Measurements from ENCODE around the gene BDKRB2.

Gene BDKRB2

DNA sequence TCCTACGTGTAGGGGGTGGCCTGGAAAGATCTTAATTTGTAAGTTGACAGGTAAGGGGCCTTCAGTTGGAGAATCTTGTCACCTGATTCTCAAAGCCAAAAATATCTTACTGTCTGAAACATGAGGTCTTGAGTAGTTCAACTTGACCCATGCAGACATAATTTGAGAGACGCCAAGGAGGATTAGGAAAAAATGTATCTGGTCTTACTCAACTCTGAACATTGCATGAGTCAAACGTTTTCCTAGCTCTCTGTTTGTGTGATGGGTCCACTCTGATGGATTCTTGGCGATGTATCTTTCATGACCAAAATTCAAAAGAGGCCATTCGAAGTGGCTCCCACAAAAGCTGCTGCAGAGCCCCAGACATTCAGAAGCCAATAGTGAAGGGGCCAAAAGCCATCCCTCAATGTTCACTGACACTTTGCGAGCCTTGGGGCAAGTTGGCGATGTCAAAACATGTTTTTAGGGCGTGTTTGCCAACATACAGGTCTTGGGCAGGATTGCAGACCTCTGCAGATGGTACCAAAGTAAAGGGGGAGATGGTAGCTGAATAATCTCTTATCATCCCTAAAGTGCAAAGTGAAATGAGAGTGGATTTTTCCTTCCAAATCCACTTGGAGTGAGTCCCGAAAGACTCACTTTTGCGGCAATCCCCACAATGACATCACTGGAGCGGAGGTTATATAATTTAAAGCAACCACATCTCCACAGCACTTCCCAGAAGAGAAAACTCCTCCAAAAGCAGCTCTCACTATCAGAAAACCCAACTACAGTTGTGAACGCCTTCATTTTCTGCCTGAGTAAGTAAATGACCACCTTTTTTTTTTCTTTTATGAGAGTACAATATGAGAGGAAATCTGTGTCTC lies 51.1 kb downstream of the BDKRB2 start, which contains the start of gene BDKRB1:
Gene BDKRB1, plus strand, starts transcription at position 710 of the 866 bp plus-strand sequence. CDS start 7,473 bp downstream, outside the sequence.
- H3K4me3 ChIP-seq (ENCODE audit: low read depth, low read length) = no peak within 1 kb of the TSS
- no peaks in the 10 kb centered on the region for H3K27me3 ChIP-seq
- no peaks in the 10 kb centered on the region for H3K9me3 ChIP-seq
- no peaks in the 10 kb centered on the region for H3K36me3 ChIP-seq
- TF ChIP-seq, protein P1, sequence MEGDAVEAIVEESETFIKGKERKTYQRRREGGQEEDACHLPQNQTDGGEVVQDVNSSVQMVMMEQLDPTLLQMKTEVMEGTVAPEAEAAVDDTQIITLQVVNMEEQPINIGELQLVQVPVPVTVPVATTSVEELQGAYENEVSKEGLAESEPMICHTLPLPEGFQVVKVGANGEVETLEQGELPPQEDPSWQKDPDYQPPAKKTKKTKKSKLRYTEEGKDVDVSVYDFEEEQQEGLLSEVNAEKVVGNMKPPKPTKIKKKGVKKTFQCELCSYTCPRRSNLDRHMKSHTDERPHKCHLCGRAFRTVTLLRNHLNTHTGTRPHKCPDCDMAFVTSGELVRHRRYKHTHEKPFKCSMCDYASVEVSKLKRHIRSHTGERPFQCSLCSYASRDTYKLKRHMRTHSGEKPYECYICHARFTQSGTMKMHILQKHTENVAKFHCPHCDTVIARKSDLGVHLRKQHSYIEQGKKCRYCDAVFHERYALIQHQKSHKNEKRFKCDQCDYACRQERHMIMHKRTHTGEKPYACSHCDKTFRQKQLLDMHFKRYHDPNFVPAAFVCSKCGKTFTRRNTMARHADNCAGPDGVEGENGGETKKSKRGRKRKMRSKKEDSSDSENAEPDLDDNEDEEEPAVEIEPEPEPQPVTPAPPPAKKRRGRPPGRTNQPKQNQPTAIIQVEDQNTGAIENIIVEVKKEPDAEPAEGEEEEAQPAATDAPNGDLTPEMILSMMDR (IDR thresholded peaks at IDR 0.05; ENCODE audit: low read depth, low read length) = no peak
- DNase-seq = no peak
- peaks cover 7% of the 10 kb centered on the region for H3K4me1 ChIP-seq

- Histone ChIP-seq H3K9me3 (no peaks in the 10 kb centered on the region), H3K36me3 (no peaks in the 10 kb centered on the region), H3K4me3 (ENCODE audit: low read depth, low read length) (no peak overlapping the region), H3K27me3 (no peaks in the 10 kb centered on the region), H3K4me1 (peaks cover 7% of the 10 kb centered on the region)
- TF ChIP-seq, protein P1 (IDR thresholded peaks at IDR 0.05; ENCODE audit: low read depth, low read length) = peak; percentile 39; the same call in 1 of the 2 replicates
- no peak for DNase-seq
Measured at GRCh38 chr14:96256407-96256806, 51.8 kb downstream of the BDKRB2 start.

DNA sequence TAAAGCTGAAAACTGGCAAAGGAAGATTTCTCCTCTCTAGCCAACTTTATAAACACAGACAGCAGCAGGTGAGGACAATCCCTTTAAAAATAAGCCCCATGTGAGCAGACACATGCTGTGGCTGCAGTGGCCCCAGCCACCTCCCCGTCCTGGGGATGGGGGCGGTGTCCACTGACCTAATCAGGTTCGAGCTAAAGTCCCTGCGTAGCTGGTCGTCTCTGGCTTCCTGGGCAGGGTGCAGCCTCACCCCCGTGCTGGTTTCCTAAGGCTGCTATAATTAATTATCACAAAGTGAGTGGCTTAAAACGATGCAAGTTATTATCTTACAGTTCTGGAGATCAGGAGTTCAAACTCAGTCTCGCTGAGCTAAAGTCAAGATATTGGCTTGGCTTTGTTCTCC lies 52.4 kb downstream of the BDKRB2 start:
- Histone ChIP-seq H3K36me3 (no peaks in the 10 kb centered on the region), H3K27me3 (no peaks in the 10 kb centered on the region), H3K4me1 (peaks cover 7% of the 10 kb centered on the region), H3K9me3 (no peaks in the 10 kb centered on the region), H3K4me3 (ENCODE audit: low read depth, low read length) (no peak overlapping the region)
- no peak for DNase-seq
- TF ChIP-seq, protein P1 (IDR thresholded peaks at IDR 0.05; ENCODE audit: low read depth, low read length) = no peak

DNA sequence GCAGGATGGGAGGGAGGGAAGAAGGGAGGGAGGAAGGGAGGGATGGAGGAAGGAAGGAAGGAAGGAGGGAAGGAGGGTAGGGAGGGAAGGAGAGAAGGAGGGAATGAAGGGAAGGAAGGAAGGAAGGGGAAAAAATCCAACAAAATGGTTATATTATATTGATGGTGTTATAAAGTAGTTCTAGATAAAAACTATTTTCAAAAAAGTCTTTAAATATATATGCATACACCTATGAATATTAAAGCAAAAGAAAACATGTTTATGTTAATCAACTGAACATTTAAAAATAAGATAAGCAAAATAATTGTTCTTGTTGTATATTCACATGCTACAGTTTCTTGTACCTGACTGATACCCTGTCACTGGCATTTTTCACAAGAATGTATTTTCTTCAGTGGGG lies 53.3 kb downstream of the BDKRB2 start:
- TF ChIP-seq, protein P1 (IDR thresholded peaks at IDR 0.05; ENCODE audit: low read depth, low read length) = no peak
- DNase-seq = no peak
- Histone ChIP-seq H3K9me3 (no peaks in the 10 kb centered on the region), H3K4me1 (peaks cover under 1% of the 10 kb centered on the region), H3K36me3 (no peaks in the 10 kb centered on the region), H3K4me3 (ENCODE audit: low read depth, low read length) (no peak overlapping the region), H3K27me3 (no peaks in the 10 kb centered on the region)

DNA sequence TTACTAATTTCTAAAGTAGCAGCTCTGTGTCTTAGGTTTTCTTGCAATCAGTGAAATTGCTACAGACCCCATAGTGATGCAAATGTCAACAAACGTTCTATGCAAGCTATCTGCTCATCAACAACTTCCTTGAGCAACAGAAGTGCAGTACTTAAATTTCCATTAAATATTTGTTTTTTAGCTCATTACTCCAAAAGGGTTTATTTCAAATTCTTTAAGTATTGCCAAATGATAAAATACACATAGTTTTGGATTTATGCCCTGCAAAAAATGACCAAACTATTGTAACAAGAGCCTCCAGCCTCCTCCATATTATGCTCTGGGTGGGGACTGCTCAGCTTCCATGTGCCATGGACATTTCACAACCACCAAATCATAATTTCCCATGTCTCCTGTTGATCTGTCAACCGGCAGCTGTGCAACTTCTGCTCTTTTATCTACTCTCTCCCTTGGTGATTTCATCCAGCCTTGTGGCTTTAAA lies 55.7 kb downstream of the BDKRB2 start:
- no peaks in the 10 kb centered on the region; the same call in none of the 2 replicates for H3K4me1 ChIP-seq
- no peaks in the 10 kb centered on the region for H3K36me3 ChIP-seq
- DNase-seq = no peak
- H3K4me3 ChIP-seq (ENCODE audit: low read depth, low read length) = no peak overlapping the region
- H3K9me3 ChIP-seq = no peaks in the 10 kb centered on the region
- H3K27me3 ChIP-seq = no peaks in the 10 kb centered on the region
- TF ChIP-seq, protein P1 (IDR thresholded peaks at IDR 0.05; ENCODE audit: low read depth, low read length) = no peak

DNA sequence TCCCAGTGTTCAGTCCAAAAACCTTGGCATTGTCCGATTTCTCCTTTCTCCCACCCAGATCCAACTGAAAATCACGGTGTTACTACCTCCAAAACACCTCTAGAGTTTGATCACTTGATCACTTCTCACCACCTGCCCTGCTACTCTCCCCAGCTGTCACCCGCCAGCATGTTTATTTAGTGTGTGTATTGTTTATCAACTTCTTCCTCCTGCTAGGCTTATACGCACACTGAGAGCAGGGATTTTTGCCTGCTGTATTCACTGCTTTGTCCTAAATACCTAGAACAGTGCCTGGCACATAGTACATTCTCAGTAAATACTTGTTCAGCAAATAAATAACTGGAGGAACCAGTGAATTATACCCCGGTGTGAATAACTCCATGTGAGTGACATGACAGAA lies 56.4 kb downstream of the BDKRB2 start:
- no peak overlapping the region for H3K4me3 ChIP-seq (ENCODE audit: low read depth, low read length)
- no peaks in the 10 kb centered on the region for H3K27me3 ChIP-seq
- TF ChIP-seq, protein P1 (IDR thresholded peaks at IDR 0.05; ENCODE audit: low read depth, low read length) = no peak
- no peak for DNase-seq
- H3K36me3 ChIP-seq = no peaks in the 10 kb centered on the region
- H3K4me1 ChIP-seq = no peaks in the 10 kb centered on the region; the same call in none of the 2 replicates
- H3K9me3 ChIP-seq = no peaks in the 10 kb centered on the region
